Activated CD4-positive, alpha-beta T cell treated with anti-CD3 and anti-CD28 coated beads, Interleukin-2, amount 50 U/mL, for 4 hours (primary cell): ENCODE results near the gene TPD52L1.
"Not testable (repeated sequence)": the region's sequence is repeated elsewhere in the genome, so short reads cannot be mapped to it uniquely, and the experiment has no call there.

Experiments used
- DNase-seq, 2 experiments: peaks; one replicate each; pipeline ENCODE4 v3.0.0-alpha.2; 2020

Gene TPD52L1, protein sequence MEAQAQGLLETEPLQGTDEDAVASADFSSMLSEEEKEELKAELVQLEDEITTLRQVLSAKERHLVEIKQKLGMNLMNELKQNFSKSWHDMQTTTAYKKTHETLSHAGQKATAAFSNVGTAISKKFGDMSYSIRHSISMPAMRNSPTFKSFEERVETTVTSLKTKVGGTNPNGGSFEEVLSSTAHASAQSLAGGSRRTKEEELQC

GRCh38 chr6:125153391-125154117 lies at the start of gene TPD52L1:
Gene TPD52L1, plus strand, starts transcription at chr6:125153773. Its CDS starts 179 bp downstream, at chr6:125153952.
- DNase-seq, result peak; percentile 32 to 35

DNA sequence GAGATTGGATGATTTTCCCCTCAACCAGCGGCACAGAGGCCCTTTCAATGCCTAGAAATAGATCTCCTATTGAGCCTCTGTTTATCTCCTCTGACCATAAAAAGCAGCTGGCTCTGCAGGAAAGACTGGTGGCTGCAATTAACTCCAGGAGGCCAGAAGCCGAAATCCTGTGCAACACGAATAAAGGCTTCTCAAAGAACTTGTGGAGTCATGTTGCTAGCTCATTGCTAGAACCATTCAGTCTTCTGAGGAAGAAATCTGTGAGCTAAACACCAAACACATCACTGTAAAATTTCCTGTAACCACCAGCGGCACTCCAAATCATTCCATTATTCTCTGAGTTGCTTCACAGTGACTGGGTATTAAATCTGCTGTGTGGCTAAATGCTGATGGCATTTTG lies 49.1 kb upstream of the TPD52L1 start:
- no peak for DNase-seq

DNA sequence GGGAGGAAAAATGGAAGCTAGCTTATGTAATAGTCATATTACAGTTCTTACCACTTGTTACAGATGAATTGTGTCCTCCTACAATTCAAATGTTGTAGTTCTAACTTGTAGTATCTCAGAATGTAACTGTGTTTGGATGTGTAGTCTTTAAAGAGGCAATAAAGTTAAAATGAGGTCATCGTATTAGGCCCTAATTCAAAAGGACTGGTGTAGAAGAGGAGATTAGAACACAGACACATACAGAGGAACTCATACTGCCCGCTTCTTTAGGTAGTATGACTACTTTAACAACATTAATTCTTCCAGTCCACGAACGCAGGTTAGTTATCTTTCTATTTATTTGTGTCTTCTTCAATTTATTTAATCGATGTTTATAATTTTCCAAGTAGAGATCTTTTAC lies 46.5 kb upstream of the TPD52L1 start:
- no peak for DNase-seq

GRCh38 chr6:125107896-125108295 lies 45.7 kb upstream of the TPD52L1 start:
- DNase-seq, result no peak

DNA sequence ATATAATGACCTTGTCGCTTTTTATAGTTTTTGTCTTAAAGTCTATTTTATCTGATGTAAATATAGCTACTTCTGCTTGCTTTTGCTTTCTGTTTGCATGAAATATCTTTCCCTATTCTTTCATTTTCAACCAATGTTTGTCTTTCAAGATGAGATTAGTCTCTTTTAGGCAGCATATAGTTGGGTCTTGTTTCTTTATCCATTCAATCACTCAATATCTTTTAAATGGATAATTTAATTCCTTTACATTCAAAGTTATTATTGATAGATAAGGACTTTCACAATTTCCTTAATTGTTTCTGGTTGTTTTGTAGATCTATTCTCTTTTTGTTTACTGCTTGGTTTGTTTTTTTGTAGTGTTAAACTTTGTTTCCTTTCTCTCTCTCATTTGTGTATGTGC lies 43.5 kb upstream of the TPD52L1 start:
- no peak for DNase-seq

DNA sequence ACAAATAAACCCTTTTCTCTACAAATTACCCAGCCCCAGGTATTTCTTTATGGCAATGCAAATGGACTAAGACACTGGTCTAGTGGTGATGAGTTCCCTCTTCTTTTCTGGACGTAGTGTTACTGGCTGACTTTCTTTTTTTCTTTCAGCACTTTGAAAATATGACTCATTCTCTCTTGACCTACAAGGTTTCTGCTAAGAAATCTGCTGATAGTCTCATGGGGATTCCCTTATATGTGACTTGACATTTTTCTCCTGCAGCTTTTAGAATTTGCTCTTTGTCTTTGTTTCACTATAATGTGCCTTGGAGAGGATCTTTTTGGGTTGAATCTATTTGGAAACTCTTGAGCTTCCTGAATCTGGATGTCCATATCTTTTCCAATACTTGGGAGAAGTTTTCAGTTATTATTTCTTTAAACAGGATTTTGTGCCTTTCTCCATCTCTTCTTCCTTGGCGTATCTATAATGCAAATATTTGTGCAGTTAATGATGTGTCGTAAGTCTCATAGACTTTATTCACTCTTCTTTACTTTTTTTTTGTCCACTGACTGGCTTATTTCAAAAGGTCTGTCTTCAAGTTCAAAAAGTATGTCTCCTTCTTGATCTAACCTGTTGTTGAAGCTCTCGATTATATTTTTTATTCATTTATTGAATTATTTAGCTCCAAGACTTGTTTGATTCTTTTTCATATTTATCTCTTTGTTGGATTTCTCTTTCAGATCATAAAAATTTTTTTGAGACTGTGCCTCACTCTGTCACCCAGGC lies 42.2 kb upstream of the TPD52L1 start:
- no peak for DNase-seq

DNA sequence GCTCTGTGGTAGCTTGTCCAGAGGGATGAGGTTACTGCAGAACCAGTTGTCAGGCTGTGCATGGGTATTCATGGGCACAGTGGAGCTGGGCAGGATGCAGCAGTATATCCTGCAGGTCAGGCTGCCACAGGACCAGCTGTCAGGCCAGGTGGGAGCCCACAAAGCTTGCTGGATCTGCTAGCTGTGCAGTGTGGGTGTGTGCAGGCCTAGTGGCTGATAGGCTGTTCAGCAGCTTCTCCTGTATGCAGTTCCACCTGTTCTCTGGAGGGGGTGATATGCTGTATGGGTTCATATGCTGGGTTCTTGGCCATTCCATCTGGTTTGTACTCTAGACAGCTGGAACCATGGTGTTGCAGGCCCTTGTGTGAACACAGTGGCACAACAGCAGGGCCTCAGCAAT lies 40.6 kb upstream of the TPD52L1 start:
- no peak for DNase-seq

DNA sequence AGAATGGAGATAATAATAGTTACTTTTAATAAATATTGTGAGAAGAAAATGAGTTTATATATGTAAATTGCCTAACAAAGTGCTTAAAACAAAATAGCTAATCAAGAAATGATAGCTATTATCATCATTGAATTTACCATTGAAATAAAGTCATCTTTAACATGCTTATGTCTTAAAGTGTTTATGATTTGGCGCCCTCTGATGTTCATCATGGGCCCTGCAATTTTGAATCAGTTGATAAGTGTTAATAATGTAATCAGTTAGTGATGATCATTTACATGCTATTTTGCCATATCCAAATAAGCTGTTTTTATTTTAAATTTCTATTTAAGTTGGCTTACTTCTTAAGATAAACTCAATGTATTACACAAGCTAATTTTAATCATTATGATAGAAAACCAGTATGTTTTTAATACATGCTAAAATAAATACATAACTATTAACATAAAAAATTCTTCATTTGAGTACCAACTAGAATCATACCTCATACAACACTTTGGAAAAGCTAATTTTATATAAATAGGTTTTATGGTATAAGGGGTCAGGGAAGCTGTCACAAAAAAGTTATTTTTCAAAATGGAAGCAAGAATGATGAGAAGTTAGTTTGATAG lies 39.2 kb upstream of the TPD52L1 start:
- DNase-seq, result peak; percentile 20 to 35

DNA sequence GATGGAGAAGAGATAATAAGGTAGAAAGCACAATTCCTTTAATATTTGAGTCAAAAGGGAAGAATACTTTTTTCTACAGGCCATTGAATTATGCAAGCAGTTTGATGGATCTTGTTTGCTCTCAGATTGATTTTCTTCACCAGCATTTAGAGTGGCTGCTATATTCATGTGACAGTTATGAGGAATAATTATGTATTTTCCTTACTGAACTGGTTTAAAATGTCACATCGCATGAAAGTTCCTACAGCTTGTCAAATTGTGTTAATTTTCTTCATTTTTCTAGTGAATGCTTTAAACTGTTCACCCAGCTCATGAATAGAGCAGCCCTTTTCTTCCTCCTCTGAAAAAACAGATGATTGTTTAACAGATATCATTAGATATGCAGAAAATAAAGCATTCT lies 37.4 kb upstream of the TPD52L1 start:
- DNase-seq, result no peak

DNA sequence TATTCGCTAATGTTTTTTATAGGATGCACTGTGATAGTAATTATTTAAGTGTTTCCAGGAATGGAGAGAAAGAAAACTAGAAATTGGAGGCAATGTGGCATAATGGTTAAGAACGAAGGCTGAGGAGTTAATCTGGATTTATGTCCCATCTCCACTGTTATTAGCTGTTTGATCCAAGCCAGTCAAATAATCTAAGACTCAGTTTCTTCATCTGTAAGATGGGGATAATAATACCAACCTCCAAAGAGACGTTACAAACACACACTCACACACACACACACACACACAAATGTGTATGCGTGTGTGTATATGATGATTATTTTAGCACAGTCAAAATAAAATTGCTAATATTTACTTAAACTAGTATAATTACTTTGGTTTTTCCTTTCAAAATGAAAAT lies 36.9 kb upstream of the TPD52L1 start:
- DNase-seq, result no peak

DNA sequence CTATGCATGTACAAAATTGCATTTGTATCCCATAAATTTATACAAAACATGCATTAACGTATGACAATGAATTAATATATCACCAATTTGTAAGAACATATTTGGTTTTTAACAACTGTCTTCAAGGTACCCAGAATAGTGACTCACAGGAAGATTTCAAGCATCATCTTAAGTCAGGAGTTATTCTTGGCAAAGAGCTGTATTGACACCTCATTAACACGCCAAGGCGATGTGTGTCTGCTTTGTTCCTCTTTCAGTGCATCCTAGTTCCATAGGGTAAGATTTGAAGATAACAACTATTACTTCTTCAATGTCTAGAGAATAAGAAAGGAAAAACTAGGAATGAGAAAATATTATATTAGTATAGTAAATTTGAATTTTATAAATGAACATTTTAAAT lies 35.8 kb upstream of the TPD52L1 start:
- no peak for DNase-seq

- no peak for DNase-seq
These were observed 33.5 kb upstream of the TPD52L1 start for GRCh38 chr6:125120054-125120590.

GRCh38 chr6:125121894-125122293 lies 31.7 kb upstream of the TPD52L1 start:
- DNase-seq, result no peak

- DNase-seq, result no peak
These were observed 30.5 kb upstream of the TPD52L1 start for GRCh38 chr6:125123051-125123450.

- DNase-seq, result no peak
These were observed 30.0 kb upstream of the TPD52L1 start for GRCh38 chr6:125123468-125124048.

DNA sequence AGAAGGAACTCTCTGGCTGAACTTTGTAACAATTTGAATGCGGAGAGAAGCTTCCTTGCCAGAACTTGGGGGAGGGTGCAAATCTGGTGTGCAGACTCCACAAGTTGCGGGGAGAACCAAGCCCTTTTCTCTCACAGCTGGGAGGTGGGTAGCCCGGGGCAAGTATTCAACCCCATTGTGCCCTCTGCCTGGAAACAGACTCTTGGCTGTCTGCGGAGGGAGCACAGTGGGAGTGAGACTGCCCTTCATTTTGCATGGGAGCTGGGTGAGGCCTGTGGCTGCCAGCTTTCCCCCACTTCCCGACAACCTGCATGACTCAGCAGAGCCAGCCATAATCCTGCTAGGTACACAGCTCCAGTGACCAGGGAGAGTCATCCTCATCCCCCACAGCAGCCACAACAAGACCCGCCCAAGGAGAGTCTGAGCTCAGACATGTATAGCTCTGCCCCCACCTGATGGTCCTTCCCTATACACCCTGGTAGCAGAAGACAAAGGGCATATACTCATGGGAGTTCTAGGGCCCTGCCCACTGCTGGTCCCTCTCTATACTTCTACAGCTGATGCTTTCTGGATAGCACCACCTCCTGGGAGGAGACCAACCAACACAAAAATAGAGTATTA lies 29.4 kb upstream of the TPD52L1 start:
- DNase-seq, result no peak

DNA sequence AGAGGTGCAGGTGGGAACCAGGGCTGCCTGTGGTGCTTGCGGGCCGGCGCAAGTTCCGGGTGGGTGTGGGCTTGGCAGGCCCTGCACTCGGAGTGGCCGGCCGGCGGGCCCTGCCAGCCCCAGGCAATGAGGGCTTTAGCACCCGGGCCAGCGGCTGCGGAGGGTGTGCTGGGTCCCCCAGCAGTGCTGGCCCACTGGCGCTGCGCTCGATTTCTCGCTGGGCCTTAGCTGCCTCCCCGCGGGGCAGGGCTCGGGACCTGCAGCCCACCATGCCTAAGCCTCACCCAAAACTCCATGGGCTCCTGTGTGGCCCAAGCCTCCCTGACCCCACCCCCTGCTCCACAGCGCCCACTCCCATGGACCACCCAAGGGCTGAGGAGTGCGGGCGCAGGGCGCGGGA lies 27.7 kb upstream of the TPD52L1 start:
- not testable (repeated sequence) for DNase-seq

DNA sequence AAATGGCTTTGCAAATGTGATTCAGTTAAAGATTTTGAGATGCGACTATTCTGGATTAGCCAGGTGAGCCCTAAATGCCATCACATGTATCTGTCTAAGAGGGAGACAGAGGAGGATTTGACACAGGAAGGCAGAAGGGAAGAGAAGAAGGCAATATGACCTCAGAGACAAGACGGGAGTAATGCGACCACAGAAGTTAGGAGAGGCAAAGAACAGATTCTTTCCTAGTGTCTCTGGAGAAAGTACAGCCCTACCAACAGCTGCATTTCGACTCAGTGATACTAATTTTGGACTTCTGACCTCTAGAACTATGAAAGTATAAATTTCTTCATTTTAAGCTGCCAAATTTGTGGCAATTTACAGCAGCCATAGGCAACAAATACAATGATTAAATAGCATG lies 24.2 kb upstream of the TPD52L1 start:
- DNase-seq, result no peak

DNA sequence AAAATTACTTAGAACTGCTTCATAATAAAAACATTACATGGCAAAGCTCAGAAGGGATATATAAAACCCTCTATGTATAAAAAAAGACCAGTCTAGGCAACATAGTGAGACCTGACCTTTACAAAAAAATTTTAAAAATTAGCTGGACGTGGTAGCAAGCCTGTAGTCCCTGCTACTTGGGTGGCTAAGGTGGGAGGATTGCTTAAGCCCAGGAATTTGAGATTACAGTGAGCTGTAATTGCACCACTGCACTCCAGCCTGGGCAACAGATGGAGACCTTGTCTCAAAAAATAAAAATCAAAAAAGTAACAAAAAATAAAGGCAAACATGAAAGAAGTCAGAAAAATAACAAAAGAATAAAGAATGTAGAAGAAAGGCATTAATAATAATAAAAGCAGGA lies 21.5 kb upstream of the TPD52L1 start:
- no peak for DNase-seq

DNA sequence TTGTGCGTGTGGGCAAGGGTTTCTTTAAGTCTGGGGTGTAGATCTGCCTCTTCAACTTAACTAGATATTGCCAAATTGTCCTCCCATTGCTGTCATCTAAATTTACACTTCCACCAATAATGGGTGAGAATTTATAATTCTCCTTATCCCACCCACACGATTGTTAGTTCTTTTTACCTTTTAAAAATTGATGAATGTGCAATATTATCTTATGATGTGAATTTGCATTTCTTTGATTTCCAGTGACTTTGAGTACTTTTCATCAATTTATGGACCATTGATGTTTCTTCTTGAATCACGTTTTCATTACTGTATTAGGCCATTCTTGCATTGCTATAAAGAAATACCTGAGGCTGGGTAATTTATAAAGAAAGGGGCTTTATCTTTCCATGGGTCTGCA lies 17.2 kb upstream of the TPD52L1 start:
- DNase-seq, result no peak

DNA sequence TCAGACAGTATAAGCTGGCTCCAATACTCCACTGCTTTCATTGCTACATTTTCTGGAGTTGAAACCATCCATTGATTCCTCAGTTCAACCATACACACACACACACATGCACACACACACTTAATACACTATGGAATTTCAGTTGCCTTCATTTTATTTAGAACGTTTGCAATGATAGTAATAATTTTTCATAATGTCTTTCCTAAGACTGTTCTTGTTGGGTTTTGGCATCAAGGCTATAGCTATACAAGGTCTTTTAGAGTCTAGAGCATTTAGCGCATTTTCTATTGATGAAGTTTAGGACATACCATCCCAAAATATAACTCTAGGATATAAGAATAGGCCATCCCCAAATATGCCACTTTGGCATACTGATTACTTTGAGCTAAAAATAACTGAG lies 15.5 kb upstream of the TPD52L1 start:
- DNase-seq, result no peak

DNA sequence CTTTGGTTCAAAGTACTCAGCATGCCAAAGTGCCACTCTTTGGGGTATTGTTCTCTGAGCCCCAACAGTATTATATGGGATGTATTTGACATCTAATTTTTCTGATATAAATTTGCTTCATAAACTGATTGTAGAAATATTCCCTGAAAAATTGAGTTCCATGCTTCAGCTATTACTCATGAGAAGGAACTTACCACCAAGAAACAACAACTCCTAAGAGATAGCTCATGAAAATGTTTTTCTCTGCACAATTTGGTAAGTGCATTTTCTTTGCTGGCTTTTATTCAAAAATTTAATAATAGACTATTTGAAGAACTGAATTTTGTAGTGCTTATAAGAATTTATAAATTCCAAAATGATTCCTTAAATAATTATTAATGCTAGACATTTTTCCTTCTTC lies 12.8 kb upstream of the TPD52L1 start:
- no peak for DNase-seq

GRCh38 chr6:125142618-125143017 lies 11.0 kb upstream of the TPD52L1 start:
- DNase-seq, result no peak
